Measurements from ENCODE around the gene MYO6. TPM values are rescaled to one million over a fixed set of nuclear protein-coding genes. Genes with fewer than 3 reads are reported as not detected.

MYO6 gene
- total RNA-seq, 1 experiment from 2014 or later = 46.9 TPM

GRCh38 chr6:75842191-75842590 lies 93.2 kb downstream of the MYO6 start:
- no peak overlapping the region for H3K56ac ChIP-seq (ENCODE audit: insufficient read length, low read depth, low read length)
- no peak overlapping the region for H2BK15ac ChIP-seq (ENCODE audit: low read depth, low read length)
- Mint-ChIP-seq H3K36me3 (ENCODE audit: insufficient read depth in 1 of 3, low read depth in 3 of 3) (peaks cover 0 to 19% (median 16%) of the 10 kb centered on the region in 3 experiments; a peak in 5 of 7 replicates), H3K9me3 (no peaks in the 10 kb centered on the region), H3K4me3 (no peak overlapping the region), H3K4me1 (no peaks in the 10 kb centered on the region), H3K27ac (no peak overlapping the region; a peak in 1 of 7 replicates), H3K27me3 (ENCODE audit: low read depth) (no peaks in the 10 kb centered on the region)
- no peak overlapping the region for H4K91ac ChIP-seq (ENCODE audit: insufficient read length, low read depth, low read length)
- no peak overlapping the region for H2BK120ac ChIP-seq (ENCODE audit: low read depth, low read length, poor library complexity, severe bottlenecking)
- H3K4ac ChIP-seq (ENCODE audit: low read depth, low read length) = no peak overlapping the region
- DNase-seq = no peak
- H3T11ph ChIP-seq (ENCODE audit: low read length) = no peak overlapping the region
- no CpG with 5 or more reads among the region's 4 CpGs for WGBS (ENCODE audit: extremely low coverage, insufficient read length, low lambda C conversion rate)
- TF ChIP-seq, protein P1, sequence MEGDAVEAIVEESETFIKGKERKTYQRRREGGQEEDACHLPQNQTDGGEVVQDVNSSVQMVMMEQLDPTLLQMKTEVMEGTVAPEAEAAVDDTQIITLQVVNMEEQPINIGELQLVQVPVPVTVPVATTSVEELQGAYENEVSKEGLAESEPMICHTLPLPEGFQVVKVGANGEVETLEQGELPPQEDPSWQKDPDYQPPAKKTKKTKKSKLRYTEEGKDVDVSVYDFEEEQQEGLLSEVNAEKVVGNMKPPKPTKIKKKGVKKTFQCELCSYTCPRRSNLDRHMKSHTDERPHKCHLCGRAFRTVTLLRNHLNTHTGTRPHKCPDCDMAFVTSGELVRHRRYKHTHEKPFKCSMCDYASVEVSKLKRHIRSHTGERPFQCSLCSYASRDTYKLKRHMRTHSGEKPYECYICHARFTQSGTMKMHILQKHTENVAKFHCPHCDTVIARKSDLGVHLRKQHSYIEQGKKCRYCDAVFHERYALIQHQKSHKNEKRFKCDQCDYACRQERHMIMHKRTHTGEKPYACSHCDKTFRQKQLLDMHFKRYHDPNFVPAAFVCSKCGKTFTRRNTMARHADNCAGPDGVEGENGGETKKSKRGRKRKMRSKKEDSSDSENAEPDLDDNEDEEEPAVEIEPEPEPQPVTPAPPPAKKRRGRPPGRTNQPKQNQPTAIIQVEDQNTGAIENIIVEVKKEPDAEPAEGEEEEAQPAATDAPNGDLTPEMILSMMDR (conservative IDR thresholded peaks at IDR 0.05) = no peak
- H4K5ac ChIP-seq (ENCODE audit: insufficient read length, low read depth, low read length) = no peak overlapping the region
- H3K18ac ChIP-seq (ENCODE audit: insufficient read length, low read depth, low read length) = no peak overlapping the region
- no peak overlapping the region for H3K23ac ChIP-seq (ENCODE audit: insufficient read length, low read depth, low read length)
- no peak overlapping the region for H2BK20ac ChIP-seq (ENCODE audit: low read depth, low read length, poor library complexity, severe bottlenecking)
- no peaks in the 10 kb centered on the region for H3K27me3 ChIP-seq (ENCODE audit: insufficient read depth, low read length)
- no peak overlapping the region for H3K9ac ChIP-seq (ENCODE audit: extremely low read depth, insufficient read length, low read length)
- H2BK12ac ChIP-seq (ENCODE audit: insufficient read length, low read depth, low read length) = no peak overlapping the region
- no peaks in the 10 kb centered on the region for H3K9me3 ChIP-seq (ENCODE audit: control insufficient read depth, low read depth, low read length)
- H3K23me2 ChIP-seq (ENCODE audit: insufficient read length, low read depth, low read length, poor library complexity, severe bottlenecking) = no peaks in the 10 kb centered on the region
- no peak overlapping the region for H2BK5ac ChIP-seq (ENCODE audit: insufficient read length, low read length)
- no peak overlapping the region for H3K14ac ChIP-seq (ENCODE audit: insufficient read depth, low read length)
- no peak overlapping the region for H2AFZ ChIP-seq (ENCODE audit: low read length)
- no peaks in the 10 kb centered on the region for H3K4me1 ChIP-seq (ENCODE audit: insufficient read depth, low read length)
- H3K79me1 ChIP-seq (ENCODE audit: insufficient read depth, low read depth, low read length, poor library complexity, severe bottlenecking) = no peaks in the 10 kb centered on the region
- no peaks in the 10 kb centered on the region for H4K20me1 ChIP-seq (ENCODE audit: control insufficient read depth, insufficient read depth, insufficient read length)
- H3K79me2 ChIP-seq (ENCODE audit: insufficient read depth, low read length) = no peaks in the 10 kb centered on the region
- H2AK5ac ChIP-seq (ENCODE audit: insufficient read length, low read length) = no peak overlapping the region
- H3K27ac ChIP-seq (ENCODE audit: insufficient read length, low read depth, low read length) = no peak overlapping the region
- H3K4me2 ChIP-seq (ENCODE audit: insufficient read depth, insufficient read length, low read length) = no peak overlapping the region
- no peak overlapping the region for H4K8ac ChIP-seq (replicated peaks; ENCODE audit: insufficient read length, low read depth, low read length)

Measured in H9 (cell line).